ENCODE results near the gene CAPRIN1.
"Not testable (repeated sequence)": the region's sequence is repeated elsewhere in the genome, so short reads cannot be mapped to it uniquely, and the experiment has no call there.

The CAPRIN1 gene

DNA sequence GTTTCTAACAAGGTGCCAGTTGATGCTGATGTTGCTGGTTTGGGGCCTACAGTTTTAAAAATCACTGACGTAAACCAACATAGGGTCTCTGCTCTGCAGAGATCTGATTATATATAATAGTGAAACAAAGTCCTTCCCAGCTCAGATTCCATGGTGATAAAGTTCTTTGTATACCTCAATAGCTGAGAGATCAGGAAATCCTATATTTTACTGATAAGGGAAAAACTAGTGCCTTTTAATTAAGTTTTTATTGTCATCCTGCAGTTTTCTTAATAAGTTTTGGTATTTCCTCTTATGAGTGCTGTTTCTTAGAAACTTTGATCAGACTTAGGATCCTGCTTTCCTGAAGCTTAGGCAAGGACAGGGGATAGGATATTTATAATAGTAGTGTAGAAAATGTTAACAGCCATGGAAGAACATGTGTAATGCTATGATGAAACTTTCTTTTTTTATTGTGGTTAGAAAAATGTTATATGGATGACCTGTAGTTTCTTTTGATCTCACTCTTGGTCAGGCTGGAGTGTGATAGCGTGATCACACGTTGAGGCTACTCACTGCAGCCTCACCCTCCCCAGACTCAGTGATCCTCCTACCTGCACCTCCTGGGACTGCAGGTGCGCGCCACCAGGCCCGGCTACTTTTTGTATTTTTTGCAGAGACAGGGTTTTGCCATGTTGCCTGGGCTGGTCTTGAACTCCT lies 14.1 kb downstream of the CAPRIN1 start:
- Histone ChIP-seq H2AFZ (ENCODE audit: low read depth) (no peak overlapping the region), H3K27ac (no peak overlapping the region), H3K9ac (no peak overlapping the region), H3K27me3 (ENCODE audit: insufficient read depth, low read depth) (no peaks in the 10 kb centered on the region), H3K4me3 (IDR thresholded peaks at IDR 0.05; ENCODE audit: insufficient read depth, low read depth, low read length) (no peak overlapping the region), H3K79me2 (ENCODE audit: insufficient read depth, low read depth) (peaks cover 100% of the 10 kb centered on the region), H4K20me1 (ENCODE audit: insufficient read depth) (peaks cover 90% of the 10 kb centered on the region), H3K36me3 (ENCODE audit: insufficient read depth) (peaks cover 10% of the 10 kb centered on the region; the same call in 1 of the 2 replicates), H3K4me1 (ENCODE audit: low read depth, poor library complexity, severe bottlenecking) (peaks cover 52% of the 10 kb centered on the region), H3K4me2 (no peak overlapping the region)
- TF ChIP-seq, protein P1, sequence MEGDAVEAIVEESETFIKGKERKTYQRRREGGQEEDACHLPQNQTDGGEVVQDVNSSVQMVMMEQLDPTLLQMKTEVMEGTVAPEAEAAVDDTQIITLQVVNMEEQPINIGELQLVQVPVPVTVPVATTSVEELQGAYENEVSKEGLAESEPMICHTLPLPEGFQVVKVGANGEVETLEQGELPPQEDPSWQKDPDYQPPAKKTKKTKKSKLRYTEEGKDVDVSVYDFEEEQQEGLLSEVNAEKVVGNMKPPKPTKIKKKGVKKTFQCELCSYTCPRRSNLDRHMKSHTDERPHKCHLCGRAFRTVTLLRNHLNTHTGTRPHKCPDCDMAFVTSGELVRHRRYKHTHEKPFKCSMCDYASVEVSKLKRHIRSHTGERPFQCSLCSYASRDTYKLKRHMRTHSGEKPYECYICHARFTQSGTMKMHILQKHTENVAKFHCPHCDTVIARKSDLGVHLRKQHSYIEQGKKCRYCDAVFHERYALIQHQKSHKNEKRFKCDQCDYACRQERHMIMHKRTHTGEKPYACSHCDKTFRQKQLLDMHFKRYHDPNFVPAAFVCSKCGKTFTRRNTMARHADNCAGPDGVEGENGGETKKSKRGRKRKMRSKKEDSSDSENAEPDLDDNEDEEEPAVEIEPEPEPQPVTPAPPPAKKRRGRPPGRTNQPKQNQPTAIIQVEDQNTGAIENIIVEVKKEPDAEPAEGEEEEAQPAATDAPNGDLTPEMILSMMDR (conservative IDR thresholded peaks at IDR 0.05; ENCODE audit: low read depth, low read length), result no peak

DNA sequence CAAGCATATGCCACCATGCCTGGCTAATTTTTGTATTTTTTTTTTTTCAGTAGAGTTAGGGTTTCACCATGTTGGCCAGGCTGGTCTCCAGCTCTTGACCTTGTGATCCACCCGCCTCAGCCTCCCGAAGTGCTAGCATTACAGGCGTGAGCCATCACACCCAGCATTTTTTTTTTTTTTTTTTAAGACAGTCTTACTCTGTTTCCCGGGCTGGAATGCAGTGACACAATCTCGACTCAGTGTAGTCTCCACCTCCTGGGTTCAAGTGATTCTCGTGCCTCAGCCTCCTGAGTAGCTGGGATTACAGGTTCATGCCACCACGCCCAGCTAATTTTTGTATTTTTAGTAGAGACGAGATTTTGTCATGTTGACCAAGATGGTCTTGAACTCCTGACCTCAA lies 15.2 kb downstream of the CAPRIN1 start:
- not testable (repeated sequence) for H3K4me2 ChIP-seq; H2AFZ ChIP-seq (ENCODE audit: low read depth); H3K4me3 ChIP-seq (IDR thresholded peaks at IDR 0.05; ENCODE audit: insufficient read depth, low read depth, low read length); H3K9ac ChIP-seq; H3K27me3 ChIP-seq (ENCODE audit: insufficient read depth, low read depth); H3K27ac ChIP-seq; H3K36me3 ChIP-seq (ENCODE audit: insufficient read depth)
- Histone ChIP-seq H4K20me1 (ENCODE audit: insufficient read depth) (peaks cover 85% of the 10 kb centered on the region), H3K4me1 (ENCODE audit: low read depth, poor library complexity, severe bottlenecking) (peaks cover 52% of the 10 kb centered on the region), H3K79me2 (ENCODE audit: insufficient read depth, low read depth) (peaks cover 100% of the 10 kb centered on the region)

DNA sequence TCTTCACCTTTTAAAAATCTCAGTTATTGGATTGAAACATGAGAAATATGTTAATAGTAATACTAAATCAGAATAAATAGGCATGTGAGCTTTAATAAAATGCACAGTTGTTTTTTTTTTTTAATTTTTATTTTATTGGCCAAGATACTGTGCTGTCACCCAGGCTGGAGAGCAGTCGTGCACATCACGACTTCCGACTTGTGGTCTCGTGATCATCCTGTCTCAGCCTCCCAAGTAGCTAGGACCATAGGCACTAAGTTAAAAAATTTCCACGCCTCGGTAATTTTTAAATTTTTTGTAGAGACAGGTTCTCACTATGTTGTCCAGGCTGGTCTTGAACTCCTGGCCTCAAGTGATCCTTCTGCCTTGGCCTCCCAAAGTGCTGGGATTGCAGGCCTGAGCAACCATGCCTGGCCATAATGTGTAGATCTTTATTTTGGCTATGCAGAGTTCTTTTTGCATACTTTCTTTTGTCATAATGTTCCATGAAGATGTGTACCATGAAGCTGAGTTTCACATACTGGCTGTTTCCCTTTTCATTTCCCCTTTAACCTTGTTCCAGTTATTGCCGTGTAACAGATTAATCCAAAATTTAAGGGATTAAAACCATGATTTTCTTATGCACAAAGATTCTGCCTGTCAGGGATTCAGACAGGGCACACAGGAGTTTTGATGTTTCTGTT lies 16.0 kb downstream of the CAPRIN1 start:
- H3K4me3 ChIP-seq (IDR thresholded peaks at IDR 0.05; ENCODE audit: insufficient read depth, low read depth, low read length), result no peak overlapping the region

DNA sequence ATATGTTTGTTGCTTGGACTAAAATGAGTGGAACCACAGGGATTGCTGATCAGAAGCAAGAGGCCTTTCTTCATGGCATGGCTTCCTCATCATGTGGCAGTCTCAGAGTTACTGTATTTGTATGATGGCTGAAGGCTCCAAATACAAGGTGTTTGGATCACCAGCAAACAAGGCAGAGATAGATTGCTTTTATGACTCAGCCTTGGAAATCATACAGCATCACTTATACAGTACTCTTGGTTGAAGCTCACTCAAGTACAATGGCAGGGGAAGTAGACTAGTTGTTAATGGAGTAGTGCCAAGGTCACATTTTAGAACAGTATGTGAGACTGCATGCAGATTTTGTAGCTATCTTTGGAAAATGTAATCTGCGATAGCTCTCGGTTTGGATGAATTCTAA lies 16.6 kb downstream of the CAPRIN1 start:
- Histone ChIP-seq H3K27me3 (ENCODE audit: insufficient read depth, low read depth) (no peaks in the 10 kb centered on the region), H3K4me1 (ENCODE audit: low read depth, poor library complexity, severe bottlenecking) (peaks cover 46% of the 10 kb centered on the region), H3K9ac (no peak overlapping the region), H3K4me2 (no peak overlapping the region), H3K36me3 (ENCODE audit: insufficient read depth) (peaks cover 12% of the 10 kb centered on the region; the same call in 1 of the 2 replicates), H4K20me1 (ENCODE audit: insufficient read depth) (peaks cover 74% of the 10 kb centered on the region), H3K4me3 (IDR thresholded peaks at IDR 0.05; ENCODE audit: insufficient read depth, low read depth, low read length) (no peak overlapping the region), H2AFZ (ENCODE audit: low read depth) (no peak overlapping the region), H3K79me2 (ENCODE audit: insufficient read depth, low read depth) (peaks cover 100% of the 10 kb centered on the region), H3K27ac (no peak overlapping the region)
- TF ChIP-seq, protein P1 (conservative IDR thresholded peaks at IDR 0.05; ENCODE audit: low read depth, low read length), result no peak

More for the DNA sequence above, 16.0 kb downstream of the CAPRIN1 start:
- H2AFZ ChIP-seq (ENCODE audit: low read depth), result no peak overlapping the region
- no peak overlapping the region for H3K27ac ChIP-seq
- H3K36me3 ChIP-seq (ENCODE audit: insufficient read depth), result peaks cover 13% of the 10 kb centered on the region; the same call in 1 of the 2 replicates
- peaks cover 80% of the 10 kb centered on the region for H4K20me1 ChIP-seq (ENCODE audit: insufficient read depth)
- no peak overlapping the region for H3K9ac ChIP-seq
- TF ChIP-seq, protein P1 (conservative IDR thresholded peaks at IDR 0.05; ENCODE audit: low read depth, low read length), result no peak
- H3K79me2 ChIP-seq (ENCODE audit: insufficient read depth, low read depth), result peaks cover 100% of the 10 kb centered on the region
- no peaks in the 10 kb centered on the region for H3K27me3 ChIP-seq (ENCODE audit: insufficient read depth, low read depth)
- no peak overlapping the region for H3K4me2 ChIP-seq
- H3K4me1 ChIP-seq (ENCODE audit: low read depth, poor library complexity, severe bottlenecking), result peaks cover 52% of the 10 kb centered on the region

DNA sequence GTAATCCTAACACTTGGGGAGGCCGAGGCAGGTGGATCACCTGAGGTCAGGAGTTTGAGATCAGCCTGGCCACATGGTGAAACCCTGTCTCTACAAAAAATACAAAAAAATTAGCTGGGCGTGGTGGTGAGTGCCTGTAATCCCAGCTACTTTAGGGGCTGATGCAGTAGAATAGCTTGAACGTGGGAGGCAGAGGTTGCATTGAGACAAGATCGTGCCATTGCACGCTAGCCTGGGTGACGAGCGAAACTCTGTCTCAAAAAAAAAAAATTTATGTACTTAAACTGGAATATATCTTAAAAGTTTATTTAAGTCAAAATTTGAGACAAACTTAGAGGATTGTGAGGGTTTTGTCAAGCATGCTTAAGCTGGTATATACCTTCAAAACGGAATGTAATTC lies 19.8 kb downstream of the CAPRIN1 start:
- peaks cover 51% of the 10 kb centered on the region for H3K4me1 ChIP-seq (ENCODE audit: low read depth, poor library complexity, severe bottlenecking)
- peaks cover 95% of the 10 kb centered on the region for H3K79me2 ChIP-seq (ENCODE audit: insufficient read depth, low read depth)
- peaks cover 24% of the 10 kb centered on the region for H3K36me3 ChIP-seq (ENCODE audit: insufficient read depth)
- H3K9ac ChIP-seq; H3K4me2 ChIP-seq; H2AFZ ChIP-seq (ENCODE audit: low read depth); H3K27me3 ChIP-seq (ENCODE audit: insufficient read depth, low read depth); H3K4me3 ChIP-seq (IDR thresholded peaks at IDR 0.05; ENCODE audit: insufficient read depth, low read depth, low read length); H3K27ac ChIP-seq: not testable (repeated sequence)
- peaks cover 50% of the 10 kb centered on the region for H4K20me1 ChIP-seq (ENCODE audit: insufficient read depth)

All from KMS-11 (cell line).